NCI-H1417 treated with DMSO at 0.1 percent for 48 hours (cell line): ENCODE results near the gene NDRG4.
"Not testable (repeated sequence)": the region's sequence is repeated elsewhere in the genome, so short reads cannot be mapped to it uniquely, and the experiment has no call there.

ENCODE experiments used
- DNase-seq: peaks from one replicate; lab custom pipeline; 2025; lab: John Stamatoyannopoulos, UW

Gene NDRG4

DNA sequence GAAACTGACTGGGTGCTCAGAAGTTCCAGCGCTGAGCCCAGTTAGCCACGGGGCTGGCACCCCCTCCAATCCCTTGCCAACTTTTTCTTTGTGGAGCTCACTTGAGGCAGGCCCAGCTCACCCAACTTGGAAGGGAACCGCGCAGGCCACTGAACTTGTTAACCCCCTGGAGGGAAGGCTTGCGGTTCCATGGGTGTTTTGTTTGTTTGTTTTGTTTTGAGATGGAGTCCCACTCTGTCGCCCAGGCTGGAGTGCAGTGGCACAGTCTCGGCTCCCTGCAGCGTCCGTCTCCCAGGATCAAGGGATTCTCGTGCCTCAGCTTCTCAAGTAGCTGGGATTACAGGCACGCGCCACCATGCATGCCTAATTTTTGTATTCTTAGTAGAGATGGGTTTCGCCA is 34.1 kb upstream of the NDRG4 start:
- DNase-seq = no peak

DNA sequence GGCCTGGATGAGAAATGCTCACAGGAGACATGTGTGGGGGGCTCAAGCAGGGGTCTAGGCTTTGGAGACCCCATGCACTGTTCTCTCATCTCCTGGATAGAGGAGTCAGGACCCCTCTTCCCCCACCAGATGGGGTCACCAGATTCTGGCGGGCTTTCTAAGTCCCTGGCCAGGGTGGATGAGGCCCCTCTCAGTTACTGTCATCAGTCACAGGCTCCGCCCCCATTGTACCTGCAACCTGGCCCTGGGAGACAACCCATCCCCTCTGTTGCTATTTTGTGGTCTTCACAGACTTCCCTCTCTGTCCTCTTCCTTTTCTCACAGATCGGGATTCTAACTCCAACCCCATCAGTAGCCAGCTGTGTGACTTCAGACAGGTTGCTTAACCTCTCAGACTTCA is 33.5 kb upstream of the NDRG4 start:
- DNase-seq = no peak

DNA sequence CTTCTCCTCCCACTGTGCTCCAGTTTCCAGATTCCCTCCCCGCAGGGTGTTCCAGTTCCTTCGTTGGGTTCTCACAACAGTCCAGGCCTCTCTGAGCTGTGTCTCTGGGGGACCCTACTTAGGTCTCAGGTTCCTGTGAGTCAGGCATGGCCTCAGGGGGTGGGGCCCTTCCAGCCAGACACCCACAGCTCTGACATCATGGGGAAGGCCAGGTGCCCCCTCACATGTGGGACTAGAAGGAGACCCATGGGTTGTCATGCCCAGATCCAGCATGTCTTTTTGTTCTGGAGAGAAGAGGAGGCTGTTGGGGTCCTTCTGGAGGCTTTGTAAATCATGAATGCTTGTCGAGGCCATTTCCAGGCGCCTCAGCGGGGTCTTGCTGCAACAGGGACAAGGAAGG is 32.0 kb upstream of the NDRG4 start:
- DNase-seq = no peak

DNA sequence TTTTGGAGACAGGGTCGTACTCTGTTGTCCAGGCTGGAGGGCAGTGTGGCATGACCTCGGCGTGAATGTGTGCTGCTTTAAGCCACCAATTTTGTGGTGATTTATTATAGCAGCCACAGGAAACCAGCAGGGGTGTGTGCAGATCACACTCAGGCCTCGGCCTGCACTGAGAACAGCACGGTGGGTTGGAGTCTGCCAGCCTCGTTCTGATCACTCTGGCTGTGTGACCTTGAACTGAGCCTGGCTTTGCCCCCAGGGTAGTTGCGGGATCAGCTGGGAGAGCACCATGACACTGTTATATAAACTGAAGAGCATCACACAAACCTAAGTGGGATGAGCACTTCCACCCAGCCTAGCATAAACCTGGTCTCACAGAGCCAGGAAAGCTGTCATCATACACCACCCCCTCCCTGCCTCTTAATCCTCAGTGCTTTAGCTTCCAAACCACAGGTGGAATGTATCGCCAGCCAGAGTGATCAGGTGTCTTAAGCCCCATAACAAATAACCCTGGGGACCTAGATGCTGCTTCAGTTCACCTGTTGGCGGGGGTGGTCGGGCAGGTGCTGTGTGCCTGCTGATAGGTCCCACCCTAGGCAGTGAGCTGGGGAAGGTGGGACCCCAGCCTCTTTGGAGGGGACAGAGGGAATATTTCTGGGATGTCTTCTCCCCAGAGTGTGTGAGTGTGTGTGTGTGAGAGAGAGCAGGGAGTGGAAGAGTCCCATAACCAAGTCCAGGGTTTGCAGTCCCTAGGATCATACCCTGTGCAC is 28.6 kb upstream of the NDRG4 start:
- no peak for DNase-seq

DNA sequence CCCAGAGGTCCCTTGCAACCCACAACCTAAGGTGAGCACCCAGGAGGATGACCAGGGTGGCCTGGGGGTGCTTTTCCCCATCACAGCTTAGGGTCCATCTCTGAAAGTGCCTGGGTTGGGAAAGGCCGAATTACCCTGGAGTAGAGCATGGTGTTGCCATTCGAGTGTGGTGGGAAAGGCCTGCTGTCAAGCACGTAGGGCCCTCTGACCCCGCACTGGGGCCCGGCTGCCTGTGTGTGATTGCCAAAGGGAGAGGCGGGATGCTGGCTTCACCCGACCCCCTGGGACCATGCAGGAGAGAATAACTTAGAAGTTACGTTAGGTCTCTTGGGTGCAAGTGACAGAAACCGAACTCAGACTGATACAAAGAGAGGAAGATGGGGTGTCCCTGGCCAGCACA is 27.7 kb upstream of the NDRG4 start:
- no peak for DNase-seq

DNA sequence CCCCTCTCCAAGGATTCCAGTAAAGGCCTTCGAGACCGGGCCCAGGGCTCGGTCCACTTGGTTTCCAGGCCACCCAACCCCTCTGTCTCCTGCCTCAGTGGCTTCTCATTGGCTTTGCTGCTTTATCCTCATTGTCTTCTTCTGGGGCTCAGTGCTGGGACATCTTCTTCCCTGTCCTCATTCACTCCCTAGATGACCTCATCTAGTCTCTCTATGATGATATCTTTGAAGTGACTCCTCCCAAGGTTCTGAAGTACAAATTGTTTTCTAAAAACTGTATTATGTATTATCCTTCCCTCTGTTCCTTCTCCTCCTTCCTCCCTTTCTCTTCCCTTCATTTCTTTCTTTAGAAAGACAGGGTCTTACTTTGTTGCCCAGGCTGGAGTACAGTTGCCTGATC is 27.1 kb upstream of the NDRG4 start:
- no peak for DNase-seq

DNA sequence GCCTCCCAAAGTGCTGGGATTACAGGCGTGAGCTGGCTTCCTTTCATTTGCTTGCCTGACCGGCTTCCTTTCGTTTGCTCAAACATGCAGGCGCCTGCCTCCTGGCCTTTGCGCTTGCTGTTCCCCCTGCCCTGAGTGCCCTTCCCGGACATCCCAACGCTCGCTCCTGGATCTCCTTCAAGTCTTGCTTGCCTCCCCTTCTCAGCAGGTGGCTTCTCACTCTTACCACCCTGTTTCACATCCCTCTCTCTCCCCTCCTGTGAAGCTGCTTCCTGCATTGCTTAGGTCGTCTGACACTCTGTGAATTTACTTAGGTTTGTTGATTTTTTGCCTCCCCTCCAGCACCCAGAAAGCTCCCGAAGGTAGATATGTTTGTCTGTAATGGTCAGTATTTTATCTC is 25.6 kb upstream of the NDRG4 start:
- DNase-seq = no peak

DNA sequence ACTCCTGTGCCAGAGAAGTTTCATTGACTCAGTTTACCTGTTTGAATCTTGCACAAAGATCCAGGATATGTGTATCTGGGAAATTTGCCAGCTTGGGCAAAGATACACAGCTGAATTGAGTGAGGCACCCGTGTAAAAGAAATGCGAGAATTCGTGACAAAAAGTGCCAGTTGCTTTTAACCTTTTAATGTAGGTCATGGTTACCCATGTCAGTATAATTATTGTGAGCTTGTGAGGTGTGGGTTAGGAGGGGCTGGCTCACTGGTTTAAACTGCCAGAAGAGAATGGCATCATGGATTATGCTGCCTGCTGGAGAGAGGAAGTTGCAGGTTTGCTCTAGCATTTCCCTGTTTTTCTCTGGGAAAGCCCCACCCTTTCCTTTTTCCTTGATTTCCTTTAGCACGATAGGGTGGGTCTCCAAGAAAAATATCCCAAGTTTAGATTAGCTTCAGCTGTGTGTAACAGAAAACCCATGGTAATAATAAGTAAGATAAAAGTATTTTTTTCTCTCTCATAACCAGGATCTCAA is 24.8 kb upstream of the NDRG4 start:
- DNase-seq = no peak

DNA sequence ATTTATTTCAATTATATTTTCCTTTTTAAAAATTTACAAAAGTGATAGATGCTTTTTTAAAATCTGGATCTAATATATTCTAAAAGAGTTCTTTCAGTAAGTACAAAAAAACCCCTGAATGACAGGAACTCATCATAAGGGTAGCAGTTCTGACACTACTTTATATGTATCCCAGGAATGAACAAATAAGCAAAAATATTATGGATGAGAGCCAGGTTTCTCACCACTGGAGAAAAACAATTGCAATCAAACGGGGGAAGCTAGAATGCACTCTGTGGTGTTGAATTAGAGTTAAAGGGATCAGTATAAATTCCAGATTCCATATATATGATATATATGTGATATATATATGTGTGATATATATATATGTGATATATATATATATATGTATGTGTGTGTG is 23.2 kb upstream of the NDRG4 start:
- no peak for DNase-seq

DNA sequence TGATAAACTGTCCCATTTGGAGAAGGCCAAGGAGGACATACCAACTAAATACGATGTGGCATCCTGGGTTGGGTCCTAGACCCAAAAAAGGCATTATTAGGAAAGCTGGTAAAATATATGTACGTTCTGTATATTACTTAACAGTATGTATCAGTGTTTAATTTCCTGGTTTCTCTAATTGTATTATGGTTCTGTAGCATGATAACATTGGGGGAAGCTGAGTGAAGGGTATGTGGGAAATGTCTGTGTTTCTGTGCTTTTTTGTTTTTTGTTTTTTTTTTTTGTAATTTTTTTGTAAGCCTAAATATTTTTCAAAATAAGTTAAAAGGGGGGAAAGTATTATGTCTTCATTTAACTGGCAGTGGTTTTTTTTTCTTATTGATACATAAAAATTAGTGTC is 21.5 kb upstream of the NDRG4 start:
- no peak for DNase-seq

DNA sequence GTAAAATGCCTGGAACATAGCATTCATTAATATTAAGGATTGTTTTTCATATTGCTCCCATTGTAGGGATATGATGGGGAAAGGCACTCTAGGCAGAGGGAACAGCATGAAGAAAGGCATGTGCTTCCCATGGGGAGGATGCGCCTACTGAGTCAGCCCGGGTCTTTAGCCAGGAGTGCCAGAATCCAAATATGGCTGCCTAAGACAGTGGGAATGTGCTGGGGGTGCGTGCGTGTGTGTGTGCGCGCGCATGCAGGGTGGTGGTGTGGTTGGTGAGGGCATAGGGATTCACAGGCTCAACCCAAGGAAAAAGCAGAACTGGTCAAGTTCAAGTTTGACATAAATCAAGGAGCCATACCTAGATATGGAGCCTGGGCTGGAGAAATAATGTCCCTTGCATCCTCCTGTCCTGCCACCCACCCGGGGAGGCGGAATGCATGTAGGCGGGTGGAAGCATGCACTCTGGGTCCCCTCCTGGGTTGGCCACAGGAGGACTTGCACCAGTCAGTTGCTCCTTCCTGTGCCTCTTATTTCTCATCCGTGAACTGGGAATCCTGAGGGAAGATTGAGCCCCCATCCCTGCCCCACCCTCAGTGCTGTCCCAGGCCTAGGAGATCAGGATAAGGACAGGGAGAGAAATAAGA is 18.6 kb upstream of the NDRG4 start:
- DNase-seq = no peak

DNA sequence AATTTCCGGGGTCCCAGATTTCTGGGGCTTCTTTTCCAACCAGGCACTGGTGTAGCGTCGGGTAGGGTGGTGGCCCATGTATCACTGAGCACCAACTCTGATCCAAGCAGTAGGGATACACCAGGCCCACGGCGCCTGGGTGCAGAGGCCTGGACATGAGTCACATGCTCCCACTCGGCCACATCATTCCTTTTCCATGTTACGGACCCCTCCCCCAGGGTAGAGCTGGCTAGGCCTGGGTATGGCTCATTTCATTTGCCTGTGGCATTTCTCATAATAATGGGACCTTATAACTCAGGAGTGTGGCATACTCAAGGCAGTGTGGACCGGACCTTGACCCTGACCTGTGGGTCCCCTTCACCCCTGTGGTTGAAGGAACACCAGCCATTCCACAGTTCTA is 18.0 kb upstream of the NDRG4 start:
- no peak for DNase-seq

DNA sequence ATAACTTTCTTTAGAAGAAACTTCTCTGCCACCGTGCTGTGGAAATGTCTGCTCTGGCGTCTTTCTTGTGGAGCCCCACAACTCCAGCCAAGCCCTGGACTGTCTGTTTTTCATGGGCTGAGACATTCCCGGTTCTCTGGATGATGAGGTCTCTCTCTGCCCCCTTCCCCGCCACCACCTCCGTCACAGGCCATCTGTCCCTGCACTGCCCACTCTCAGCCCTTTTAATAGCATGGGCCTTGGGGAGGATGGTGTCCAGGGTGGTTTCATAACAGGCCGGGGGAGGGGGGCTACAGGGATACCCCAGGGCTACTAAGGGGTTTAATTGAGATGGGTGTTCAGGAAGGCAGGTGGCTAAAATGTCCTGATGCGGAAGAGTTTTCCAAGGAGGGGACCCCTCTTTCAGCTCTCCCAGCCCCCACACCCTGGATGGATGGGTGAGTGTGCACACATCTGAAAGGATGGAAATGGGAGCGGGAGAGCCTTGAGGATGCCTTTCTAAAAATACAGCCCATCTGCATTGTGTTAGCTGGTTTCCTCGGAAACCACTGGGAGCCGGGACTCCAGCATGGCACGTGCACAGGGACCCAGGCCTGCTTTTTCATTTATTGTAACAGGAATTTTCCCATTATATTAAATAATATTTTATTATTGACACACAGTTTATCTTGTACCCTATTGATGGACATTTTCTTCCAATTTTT is 14.6 kb upstream of the NDRG4 start:
- no peak for DNase-seq

DNA sequence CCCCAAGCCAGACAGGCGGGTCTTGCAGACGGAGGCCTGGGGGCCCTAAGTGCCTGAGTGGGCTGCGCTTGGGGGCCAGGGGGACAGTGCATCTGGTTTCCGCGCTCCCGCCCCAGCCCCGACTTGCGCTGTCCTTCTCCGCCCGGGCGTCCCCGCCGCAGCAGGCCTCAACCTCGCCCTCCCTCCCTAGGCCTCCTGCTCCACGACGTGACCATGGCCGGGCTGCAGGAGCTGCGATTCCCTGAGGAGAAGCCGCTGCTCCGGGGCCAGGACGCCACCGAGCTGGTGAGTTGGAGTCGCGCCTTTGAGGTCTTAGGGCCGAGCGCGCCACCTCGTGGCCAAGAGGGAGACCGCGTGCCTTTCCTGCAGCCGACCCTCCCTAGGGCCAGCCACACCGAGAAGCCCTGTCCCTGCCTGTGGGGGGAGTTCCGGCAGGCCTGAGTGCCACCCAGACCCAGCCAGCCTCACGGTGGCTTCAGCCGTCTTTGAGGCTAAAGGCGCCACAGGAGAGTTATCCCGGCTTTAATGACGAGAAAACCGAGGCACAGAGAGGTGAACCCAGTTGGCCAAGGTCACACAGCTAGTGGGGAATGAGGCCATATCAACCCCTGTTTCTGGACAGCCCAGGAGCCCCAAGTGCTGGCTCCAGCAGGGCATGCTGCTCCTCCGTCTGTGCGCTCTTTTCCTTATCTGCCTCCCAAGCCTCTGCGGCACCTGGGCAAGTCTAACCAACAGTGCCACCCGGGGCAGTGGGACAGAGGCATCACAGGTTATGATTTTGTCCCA is 12.2 kb upstream of the NDRG4 start:
- DNase-seq = no peak

DNA sequence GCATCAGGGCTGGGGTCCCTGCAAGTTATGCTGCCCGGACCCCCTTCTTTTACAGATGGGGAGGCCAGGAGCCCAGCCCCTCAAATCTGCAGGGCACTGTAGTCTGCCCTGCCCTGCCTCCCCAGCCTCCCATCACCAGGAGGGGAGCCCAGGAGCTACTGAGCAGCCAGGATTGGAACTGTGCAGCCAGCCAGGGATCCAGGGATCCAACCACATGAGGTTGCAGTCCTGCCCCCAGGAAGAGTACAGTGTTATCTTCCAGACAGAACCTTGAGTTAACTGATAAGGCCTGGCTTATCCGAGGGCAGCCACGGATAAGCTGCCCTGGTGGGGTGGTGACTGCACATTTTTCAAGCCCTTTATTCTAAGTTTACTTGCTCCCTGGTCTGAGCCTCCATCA is 11.4 kb upstream of the NDRG4 start:
- no peak for DNase-seq

DNA sequence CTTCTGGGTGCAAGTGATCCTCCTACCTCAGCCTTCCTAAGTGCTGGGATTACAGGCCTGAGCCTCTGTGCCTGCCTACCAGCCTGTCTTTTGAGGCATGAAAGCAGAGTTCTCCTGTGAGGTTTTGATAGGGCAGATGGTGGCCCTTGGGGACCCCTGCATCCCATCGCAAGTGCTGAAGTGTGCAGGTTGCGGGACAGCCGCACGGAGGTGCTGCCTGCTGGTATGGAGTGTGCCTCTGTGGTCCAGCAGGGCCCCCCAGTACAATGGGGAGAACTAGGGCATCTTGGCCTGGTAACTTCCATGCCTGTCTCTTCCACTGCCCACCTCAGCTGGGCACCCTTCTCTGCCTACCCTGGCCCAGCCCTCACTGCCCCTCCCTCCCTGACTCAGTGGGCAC is 9.9 kb upstream of the NDRG4 start:
- DNase-seq = no peak

DNA sequence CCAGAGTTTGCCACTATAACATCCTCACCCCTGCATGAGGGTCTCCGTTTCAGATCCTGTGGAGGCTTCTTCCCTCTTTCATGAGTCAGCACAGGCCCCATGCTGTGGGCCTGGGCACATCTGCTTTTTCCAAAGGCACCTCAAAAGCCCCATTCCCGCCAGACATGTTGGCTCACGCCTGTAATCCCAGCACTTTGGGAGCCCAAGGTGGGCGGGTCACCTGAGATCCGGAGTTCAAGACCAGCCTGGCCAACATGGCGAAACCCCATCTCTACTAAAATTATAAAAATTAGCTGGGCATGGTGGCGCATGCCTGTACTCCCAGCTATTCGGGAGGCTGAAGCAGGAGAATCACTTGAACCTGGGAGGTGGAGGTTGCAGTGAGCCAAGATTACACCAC is 9.4 kb upstream of the NDRG4 start:
- not testable (repeated sequence) for DNase-seq

DNA sequence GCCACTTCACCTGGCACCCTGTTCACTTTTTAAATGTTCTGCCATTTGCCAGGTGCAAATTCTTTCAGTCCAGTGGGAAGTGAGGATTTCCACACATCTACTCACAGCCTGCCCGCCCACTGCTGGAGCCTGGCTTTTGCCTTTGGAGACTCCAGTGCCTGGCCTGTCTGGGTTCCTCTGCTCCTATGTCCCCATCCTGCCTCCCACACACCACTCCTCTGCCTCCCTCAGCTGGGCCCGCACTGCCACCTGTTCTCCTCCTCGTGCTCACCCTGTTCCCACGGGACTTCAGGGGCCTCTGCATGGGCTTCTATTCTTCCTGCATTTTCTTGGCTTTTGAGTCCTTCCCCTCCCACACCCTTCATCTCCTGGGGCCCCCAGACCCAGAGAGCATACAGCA is 7.9 kb upstream of the NDRG4 start:
- no peak for DNase-seq

DNA sequence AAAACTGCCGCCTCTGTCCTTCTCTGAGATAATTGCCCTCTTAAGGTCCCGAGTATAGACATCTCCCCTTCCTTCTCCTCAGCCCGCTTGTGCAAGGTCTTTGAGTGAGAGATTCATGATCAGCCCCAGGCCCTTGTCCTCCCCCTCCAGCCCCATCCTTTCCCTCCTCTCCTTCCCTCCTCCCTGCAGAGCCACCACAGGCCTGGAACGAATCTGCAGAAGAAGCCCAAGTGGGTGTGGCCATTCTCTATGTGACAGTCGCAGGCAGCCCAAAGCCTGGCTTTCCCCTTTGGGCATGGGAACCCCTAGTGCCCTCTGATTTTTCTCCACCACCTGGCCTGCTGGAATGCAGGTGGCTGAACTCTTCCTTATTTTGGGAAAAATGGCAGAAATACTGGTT is 7.2 kb upstream of the NDRG4 start:
- DNase-seq = no peak

DNA sequence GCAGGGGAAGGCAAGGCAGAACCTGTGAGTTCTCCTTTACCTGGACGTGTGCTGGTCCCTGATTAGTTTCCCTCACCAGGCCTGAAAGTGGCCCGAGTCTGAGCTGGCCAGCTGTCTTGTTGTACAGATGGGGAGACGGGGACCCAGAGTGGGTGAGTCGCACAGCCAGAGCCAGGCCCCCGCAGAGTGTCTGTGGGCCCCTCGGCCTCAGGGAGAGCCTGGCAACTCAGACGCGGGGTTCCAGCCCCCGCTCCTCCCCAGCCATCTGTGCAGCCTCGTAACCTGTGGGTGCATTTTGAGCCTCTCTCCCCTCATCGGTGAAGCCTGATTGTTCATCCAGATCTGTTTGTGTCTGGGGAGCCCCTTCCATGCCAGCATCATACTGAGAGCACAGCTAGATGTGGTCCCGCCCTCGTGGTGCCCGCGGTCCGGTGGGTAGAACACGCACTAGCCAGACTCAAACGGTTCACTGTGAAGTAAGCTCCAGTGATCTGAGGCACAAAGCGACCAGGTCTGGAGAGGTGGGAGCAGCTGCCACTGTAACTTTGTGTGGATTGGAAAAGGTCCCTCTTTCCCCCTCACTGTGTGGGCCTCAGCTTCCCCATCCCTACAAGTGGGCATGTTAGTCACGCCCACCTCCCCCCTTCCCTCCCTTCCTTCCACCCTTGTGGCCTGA is 6.0 kb upstream of the NDRG4 start:
- no peak for DNase-seq

DNA sequence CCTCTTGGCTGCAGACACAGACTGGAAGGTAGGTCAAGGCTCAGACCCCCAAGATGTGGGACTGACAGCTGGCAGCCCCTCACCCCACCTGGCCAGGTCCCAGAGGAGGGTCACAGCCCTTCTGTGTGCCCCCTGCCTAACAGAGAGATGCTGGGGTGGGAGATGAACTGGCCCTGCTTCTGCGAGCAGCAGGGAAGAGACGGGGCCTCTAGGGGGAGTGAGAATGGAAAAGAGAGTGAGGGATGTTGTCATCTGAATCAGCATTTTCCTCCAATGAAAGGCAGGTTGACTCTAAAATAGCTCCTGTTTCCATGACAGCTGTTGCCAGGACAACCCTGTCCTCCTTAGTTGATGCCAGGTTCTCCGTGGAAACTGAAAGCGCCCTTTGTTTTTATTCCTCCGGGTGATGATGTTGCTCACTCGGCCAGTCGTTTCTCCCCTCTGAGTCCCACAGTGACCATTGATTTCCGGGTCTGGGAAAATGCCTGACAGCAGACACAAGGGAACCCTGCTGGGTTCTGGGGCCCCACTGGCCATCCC is 4.9 kb upstream of the NDRG4 start:
- peak; percentile 90 for DNase-seq
